HT-29 (cell line): Measurements from ENCODE around the gene GPM6B. TPM values are rescaled to one million over a fixed set of nuclear protein-coding genes. Genes with fewer than 3 reads are reported as not detected.

Experiments used
- DNase-seq: peaks from one replicate; pipeline ENCODE4 v3.0.0-alpha.2; 2015; ENCODE audit warnings: low spot score
- total RNA-seq: library from RNA; depleted of rRNA; stranded (reverse); fragments of >200 nt; shearing (Covaris generic); gene quantifications from 2 replicates; pipeline ENCODE4 v1.2.3, GENCODE V29; 2014

GPM6B gene
- total RNA-seq, 1 experiment from 2014 or later: not detected

GRCh38 chrX:13764765-13765164 is 52.1 kb downstream of the GPM6B start:
- DNase-seq: no peak

GRCh38 chrX:13764281-13764680 is 52.6 kb downstream of the GPM6B start:
- DNase-seq: no peak

DNA sequence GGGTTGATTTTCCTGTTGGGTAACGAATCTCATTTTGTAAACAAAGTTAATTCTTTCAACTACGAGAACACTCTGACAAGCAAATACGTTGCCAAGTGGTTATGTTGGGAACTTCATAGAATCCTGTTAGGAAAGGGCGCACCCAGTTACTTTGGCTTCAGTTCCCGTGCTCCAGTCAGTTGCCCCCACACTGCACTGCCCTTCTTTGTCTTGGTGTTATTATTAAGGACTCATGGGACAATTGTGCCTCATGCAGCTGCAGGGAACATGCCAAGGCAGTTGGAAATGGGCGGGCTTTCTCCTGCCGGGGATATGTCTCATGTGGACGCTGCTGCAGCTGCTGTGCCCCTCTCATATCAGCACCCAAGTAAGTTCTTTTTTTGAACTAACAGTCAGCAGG is 53.4 kb downstream of the GPM6B start:
- no peak for DNase-seq

GRCh38 chrX:13761606-13762414 is 55.1 kb downstream of the GPM6B start:
- DNase-seq: no peak

DNA sequence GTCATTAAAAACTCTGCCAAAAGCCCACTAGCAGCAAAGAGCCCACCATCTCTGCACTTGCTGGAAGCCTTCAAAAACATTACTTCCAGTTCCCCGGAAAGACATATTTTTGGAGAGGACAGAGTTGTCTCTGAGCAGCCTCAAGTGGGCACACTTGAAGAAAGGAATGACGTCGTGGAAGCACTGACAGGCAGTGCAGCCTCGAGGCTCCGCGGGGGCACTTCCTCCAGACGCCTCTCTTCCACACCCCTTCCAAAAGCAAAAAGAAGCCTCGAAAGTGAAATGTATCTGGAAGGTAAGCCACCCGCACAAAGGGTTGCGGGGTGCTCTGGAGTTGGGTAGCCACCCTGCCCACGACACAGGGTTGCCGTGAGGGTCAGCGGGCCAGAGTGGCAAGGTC is 56.5 kb downstream of the GPM6B start:
- no peak for DNase-seq

DNA sequence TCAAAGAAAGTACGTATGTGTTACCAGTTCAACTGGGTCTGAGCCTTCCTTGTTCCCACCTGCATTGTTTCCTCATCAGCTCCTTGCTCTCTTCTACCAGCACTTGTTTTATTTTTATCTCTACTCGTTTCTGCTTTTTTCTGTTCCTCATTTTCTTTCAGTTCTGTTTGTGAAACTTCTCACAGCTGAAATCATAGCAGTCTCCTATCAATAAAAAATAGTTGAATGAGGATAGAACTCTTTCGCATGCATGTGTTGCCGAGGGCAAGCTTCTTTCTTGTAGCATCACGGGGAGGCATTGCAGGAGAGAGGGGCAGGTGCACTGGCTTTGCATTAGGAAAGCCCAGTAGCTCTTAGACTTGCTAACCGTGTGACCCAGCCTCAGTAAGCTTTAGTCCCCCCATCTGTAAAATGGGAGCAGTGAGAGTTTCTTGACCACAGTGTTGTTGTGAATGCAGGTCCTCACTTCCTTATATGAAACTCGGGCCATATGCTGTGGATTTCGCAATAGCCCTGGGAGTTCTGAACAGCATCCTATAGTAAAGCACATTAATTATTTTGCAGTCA is 57.7 kb downstream of the GPM6B start:
- no peak for DNase-seq

- no peak for DNase-seq
These were observed 60.5 kb downstream of the GPM6B start for GRCh38 chrX:13756381-13756780.

DNA sequence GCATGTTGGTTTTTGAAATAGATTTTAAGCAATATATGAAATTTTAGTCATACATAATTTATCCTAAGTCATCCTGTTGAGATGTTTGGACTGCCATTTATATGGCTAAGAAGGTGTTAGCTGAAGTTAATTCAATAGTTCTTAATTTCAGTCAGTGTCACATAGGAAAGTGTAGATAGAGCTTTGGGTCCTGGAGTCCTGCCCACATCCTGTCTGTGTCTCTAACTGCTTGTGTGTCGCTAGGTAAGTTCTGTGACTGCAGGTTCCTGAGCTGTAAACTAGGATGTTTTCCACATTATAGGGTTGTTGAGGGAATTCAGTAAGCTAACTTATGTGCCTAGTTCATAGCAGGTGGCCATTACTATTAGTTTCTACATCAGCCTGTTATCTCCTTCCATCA is 61.6 kb downstream of the GPM6B start:
- no peak for DNase-seq

GRCh38 chrX:13754765-13755164 is 62.1 kb downstream of the GPM6B start:
- no peak for DNase-seq

- DNase-seq: no peak
These were observed 64.2 kb downstream of the GPM6B start for GRCh38 chrX:13752646-13753045.

- no peak for DNase-seq
These were observed 64.8 kb downstream of the GPM6B start for GRCh38 chrX:13752141-13752540.

DNA sequence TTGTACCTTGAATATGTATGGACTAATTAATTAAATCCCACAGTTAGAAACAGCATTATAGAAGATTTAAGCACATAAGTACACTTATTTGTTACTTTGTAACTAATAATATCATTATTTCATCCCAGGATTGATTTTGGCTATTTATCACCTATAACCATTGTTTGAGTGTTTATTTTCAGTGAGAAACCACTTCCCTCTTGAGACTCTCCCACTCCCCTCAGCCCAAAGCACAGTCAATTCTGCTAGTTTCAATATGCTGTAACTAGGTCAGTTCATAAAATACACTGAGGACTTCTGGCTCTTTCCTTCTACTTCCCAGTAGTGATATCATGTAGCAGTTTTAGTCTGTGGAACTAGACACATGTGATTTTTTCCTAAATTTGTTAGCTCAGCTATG is 66.1 kb downstream of the GPM6B start:
- DNase-seq: no peak

DNA sequence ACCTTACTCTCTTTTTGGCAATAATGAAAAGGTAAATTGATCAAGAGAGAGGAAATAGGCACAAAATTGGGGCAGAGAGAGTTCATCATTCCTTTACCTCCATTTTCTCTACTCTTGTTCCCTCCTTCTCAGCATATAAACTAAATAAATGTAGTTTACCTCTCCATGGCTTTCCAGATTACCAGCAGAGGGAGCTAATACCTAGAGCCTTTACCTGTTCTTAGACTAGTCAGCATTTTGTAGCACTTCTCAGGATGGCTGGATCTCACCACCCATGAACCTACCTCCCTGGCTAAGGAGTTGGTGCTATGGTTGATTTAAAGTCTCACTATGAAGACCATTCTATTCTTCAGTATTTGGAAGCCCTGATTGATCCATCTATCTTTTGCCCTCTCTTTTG is 66.7 kb downstream of the GPM6B start:
- peak; percentile 51 for DNase-seq

- DNase-seq: no peak
These were observed 68.4 kb downstream of the GPM6B start for GRCh38 chrX:13748486-13748885.

DNA sequence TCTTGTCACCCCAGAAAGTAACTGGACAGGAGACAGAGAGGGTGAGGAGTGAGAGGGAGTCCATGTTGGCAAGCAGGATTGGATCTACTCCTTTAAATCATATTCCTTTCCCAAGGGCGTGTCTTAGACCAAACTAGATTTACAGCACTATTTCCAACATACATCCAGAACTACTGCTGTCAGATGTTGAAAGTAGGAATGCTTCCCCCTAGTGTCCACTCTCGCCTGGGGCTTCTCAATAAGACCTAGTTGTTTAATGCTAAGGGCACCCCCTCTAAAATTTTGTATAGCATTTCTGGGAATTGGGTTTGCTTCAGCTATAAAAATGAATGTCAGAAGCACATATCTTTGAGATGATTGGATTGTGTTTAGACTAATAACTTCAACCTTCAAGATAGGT is 69.1 kb downstream of the GPM6B start:
- peak; percentile 73 for DNase-seq

GRCh38 chrX:13742397-13743176 is 74.3 kb downstream of the GPM6B start:
- DNase-seq: no peak

- DNase-seq: no peak
These were observed 75.2 kb downstream of the GPM6B start for GRCh38 chrX:13741695-13742094.

- DNase-seq: peak; percentile 92
These were observed 82.4 kb downstream of the GPM6B start, which contains the start of the genes OFD1 and TRAPPC2 for GRCh38 chrX:13734278-13735172. TSS of gene OFD1 (plus strand) at chrX:13734748. CDS start at chrX:13735072, 324 bp downstream. TSS of gene TRAPPC2 (minus strand) at chrX:13734620. CDS start at chrX:13719963, 14,657 bp downstream.

DNA sequence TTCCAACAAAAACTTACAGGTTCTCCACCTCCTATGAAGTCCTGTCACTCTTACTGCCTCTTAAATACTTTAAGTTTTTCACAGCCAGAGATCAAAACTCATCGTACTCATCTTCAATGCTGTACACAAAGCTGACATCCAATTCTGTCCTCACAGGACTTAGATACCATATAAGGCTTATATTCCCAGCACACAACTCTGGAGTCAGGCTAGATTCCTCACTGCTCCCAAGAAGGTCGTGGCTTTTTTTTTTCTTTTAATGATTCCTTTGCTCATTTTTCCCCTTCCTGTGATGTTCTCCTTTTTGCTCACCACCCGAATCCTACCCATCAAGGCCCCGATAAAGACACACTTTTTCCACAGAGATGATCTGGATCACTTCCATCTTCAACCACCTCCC is 83.4 kb downstream of the GPM6B start:
- peak; percentile 1 for DNase-seq

GRCh38 chrX:13732246-13733067 is 84.4 kb downstream of the GPM6B start:
- DNase-seq: no peak
